Fibroblast of skin of right biceps (primary cell): ENCODE measurements around the gene KHDRBS2.
A peak's percentile ranks its signal among the peaks of the same experiment; 100 is the strongest.

ENCODE experiments used
- DNase-seq: peaks from one replicate; pipeline ENCODE4 v3.0.0-alpha.2; 2013

The KHDRBS2 gene

GRCh38 chr6:62174548-62174947, 111.5 kb downstream of the KHDRBS2 start:
- DNase-seq = no peak

GRCh38 chr6:62167736-62168135, 118.3 kb downstream of the KHDRBS2 start:
- no peak for DNase-seq

DNA sequence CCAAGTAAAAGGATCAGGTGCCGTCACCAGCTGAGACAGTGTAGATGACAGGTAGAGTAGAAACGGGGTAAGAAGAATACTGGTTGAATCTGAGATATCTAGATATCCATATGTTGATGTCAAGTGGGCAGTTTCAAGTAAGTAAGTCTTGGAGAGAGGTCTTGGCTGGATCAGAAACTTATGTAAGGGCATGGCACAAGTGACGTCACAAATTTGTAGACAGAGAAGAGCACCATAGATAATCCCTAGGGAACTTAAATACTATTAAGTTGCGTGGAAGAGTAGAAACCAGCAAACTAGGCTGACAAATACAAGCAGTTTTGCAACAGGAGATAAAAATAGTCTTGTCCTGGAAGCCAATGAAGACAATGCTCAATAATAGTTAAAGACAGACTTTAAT, 123.2 kb downstream of the KHDRBS2 start:
- DNase-seq = no peak

DNA sequence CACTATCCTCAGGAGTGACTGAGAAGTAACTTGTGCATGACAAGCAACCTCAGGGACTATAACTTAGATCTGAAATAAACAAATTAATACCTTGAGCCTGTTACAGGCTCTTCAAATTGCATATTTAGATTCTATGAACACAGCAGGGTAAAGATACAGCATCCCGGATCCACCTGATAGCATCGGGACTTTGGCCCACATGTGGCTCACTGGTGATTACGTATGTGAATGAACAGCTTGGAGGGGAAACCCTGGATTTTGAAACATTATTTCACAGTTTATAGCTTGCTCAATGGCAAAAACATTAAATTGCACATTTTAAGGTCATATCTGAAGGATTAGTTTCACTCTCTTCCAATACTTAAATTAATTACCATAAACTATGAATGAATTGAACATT, 133.2 kb downstream of the KHDRBS2 start:
- no peak for DNase-seq

DNA sequence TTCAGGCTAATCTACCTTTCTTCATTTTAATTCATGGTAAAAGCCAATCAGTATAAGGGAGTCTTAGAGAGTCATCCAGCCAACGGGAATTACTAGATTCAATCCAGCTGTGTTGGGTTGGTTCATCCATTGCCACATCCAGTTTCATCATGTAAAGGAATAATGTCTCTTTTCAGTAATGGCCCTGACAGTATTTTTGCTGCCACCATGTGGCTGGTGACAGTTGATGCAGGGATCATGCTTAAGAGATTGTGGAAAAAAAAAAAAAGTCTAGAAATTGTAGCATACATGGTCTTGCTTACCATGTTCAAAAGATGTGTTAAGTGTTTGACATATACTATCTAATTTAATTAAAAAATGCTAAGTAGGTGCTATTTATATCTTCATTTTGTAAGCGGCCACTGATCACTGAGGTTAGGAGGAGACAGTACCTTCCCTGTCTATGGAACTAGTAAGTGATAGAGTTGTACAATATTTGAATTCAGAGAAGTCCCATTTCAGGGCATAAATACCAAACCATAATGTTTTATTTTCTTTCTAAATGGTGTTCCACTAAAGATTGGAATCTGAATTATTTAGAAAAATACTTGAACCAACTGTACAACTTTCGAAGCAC, 135.9 kb downstream of the KHDRBS2 start:
- peak; percentile 2 for DNase-seq

GRCh38 chr6:62146954-62147853, 138.8 kb downstream of the KHDRBS2 start:
- no peak for DNase-seq

GRCh38 chr6:62129127-62129526, 156.9 kb downstream of the KHDRBS2 start:
- no peak for DNase-seq

DNA sequence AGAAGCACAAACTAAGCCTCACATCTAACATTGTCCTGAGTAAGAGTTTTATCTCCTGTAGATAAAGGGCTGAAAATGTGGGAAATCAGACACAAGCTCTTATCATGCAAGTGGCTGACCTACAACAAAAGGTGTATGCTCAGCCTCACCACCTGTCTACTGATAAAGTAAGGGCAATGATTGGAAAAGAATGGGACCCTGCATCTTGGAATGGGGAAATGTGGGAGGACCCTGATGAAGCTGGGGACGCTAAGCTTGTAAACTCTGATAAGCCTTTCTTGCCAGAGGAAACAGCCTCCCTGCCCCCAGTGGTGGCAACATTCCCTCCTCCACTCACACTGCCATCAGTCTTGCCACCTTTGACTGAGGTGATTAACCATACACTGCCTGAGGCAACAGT, 166.6 kb downstream of the KHDRBS2 start:
- no peak for DNase-seq

GRCh38 chr6:62103186-62103859, 182.7 kb downstream of the KHDRBS2 start:
- DNase-seq = no peak

DNA sequence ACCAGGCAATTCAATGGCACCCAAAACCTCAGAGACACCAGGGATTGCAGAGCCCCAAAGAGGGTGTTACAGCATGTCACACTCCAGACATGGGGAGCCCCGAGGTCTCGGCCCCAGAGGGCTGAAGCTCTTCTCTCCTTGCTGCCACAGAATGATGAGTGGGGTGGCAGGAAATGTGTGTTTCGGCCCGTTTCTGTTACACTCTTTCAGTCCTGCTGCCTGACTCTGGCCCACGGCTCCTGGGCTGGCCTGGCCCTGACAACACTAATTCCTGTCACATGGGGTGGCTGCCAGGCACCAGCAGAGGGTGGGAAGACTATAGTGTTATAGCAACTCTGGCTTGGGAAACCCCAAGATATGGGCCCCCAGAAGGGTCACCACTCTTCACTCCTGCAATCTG, 183.6 kb downstream of the KHDRBS2 start:
- DNase-seq = no peak

DNA sequence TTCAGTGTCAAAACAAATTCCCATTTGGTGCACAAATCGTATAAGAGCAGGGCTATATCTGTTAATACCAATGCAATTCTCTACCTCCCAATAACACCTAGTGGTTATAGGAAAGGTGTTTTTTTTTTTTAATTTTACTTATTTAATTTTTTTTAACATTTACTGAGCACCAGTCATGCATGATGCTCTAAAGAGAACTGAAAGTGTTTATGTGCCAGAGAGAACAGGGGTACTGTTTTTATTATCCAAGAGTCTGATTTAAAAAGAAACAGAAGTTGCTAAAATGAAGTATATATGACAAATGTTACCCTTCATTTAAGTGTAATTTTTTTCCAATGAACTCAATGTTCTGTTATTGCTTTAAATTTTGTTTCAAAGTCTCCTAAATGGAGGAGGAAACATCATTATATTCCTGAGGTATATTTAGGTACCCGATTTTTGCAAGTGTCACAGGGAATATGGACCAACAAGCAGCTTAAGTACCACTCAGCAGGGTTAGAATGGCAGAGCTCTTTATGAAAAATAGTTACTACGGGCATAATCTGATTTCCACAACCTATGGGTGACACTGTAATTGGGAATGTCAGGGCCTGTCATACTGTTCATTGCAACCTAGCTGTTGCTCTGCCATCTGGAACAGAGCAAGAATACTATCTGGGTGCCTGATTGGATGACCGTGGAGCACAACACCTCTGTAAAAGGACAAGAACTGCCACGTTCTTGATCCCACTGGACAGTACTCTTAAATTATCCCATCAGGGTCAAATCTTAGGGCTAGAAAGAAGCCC, 195.4 kb downstream of the KHDRBS2 start:
- no peak for DNase-seq

DNA sequence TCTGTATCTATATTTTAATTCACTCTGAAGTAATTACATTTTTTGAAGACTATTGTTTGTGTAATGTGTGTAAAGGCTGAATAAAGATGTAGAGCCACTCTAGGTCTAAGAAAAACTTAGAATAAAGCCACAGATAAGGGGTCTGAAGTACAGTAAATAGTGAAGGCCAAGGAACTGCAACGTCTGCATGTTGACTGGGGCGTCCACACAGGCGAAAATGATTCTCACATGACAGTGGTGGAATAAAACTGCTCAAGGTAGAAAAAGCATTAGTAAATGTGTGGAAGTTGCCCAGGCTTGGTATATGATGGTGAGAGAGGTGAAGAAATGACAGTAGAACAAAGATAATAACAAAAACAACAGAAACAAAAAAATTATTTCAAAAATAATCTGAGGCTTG, 196.2 kb downstream of the KHDRBS2 start:
- no peak for DNase-seq

DNA sequence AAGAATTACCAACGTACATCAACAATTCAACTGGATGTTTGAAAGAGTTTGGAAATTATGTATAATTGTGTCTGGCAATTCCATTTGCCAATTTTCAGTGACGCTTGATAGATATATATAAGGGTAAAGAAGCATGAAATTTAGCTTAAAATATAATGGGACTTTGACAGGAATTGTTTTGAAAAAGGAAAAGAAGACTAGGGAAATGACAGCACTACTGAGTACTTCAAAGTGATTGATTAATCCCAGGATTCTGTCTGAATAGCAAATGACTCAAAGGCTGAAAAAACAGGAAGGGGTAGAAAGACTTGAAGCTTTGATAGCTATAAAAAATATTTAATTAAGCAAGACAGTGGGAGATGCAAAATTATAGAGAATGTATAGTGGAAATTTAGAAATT, 200.0 kb downstream of the KHDRBS2 start:
- no peak for DNase-seq

DNA sequence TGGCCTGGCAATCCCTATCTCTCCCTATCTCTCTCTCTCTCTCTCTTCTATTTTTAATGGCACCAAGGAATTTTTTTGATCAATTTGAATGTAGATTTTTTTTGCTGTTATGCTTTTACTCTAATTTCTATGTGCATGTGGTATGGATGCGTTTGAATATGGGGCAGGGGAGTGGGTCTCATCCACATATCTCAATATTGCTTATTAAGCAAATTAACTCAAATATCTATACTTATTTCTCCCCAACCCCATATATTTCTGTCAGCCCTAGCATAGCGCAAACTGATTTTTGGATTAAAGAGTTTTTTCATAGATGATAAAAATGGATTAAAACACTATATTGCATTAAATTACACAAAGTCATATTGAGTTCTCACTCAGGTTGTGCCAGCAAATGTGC, 210.2 kb downstream of the KHDRBS2 start:
- DNase-seq = no peak

- no peak for DNase-seq
Observed at GRCh38 chr6:62059901-62060300, 226.1 kb downstream of the KHDRBS2 start.

- DNase-seq = no peak
Observed at GRCh38 chr6:62057300-62057699, 228.7 kb downstream of the KHDRBS2 start.

DNA sequence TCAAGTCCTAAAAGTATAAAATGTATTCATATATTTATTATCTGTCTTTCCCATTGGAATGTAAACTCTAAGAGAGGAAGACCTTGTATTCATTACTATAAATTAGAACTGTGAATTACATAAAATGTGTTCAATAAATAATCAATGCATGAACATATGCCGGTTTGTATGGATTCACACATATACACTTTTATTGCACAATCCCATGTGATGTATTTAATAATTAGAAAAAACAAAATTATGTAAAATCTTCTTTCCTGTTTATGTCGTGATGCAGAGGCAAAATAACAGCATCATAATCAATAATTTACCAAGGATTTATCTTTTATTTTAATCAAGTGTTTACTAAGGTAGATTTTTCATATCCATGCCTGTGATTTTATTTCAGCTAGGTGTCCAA, 240.5 kb downstream of the KHDRBS2 start:
- DNase-seq = no peak

- no peak for DNase-seq
Observed at GRCh38 chr6:62043084-62043483, 242.9 kb downstream of the KHDRBS2 start.

- DNase-seq = no peak
Observed at GRCh38 chr6:62042429-62042828, 243.6 kb downstream of the KHDRBS2 start.

DNA sequence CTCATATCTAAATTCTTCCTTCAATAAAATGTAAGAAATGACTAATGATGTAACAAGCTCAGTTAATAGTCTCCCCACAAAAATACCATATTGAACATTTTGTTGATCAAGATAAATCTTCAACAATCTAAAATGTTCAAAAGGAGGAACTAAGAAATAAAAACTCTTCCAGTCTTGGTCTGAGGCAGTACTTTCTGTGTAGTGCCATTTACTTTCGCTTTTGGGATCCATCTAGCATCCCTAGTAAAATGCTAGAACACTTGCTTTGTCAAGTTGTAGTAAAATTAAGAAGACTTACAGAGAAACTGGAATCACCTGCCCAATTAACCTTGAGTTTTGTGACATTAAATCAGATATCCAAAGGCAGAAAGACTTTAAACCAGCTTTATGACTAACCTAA, 246.4 kb downstream of the KHDRBS2 start:
- DNase-seq = no peak

- DNase-seq = no peak
Observed at GRCh38 chr6:62037445-62037844, 248.6 kb downstream of the KHDRBS2 start.

GRCh38 chr6:62035952-62036351, 250.1 kb downstream of the KHDRBS2 start:
- no peak for DNase-seq

DNA sequence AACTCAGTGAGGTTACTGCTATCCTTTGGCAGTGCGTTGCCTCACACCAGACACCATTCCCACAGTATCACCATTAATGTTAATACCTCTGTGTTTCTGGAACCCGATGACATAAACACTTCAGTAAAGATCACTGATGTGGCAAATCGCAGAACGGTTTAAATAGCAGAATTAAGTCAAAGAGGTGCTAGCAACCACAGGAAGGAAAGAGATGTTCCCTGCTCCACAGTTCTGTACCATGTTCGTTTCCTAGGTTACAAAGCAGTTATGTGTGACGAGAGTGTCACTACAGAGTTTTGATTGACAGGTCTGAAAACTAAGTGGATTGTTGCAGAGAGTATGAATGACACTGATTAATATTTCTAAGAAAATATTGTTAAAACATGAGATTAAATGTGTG, 272.3 kb downstream of the KHDRBS2 start:
- DNase-seq = no peak
